Measurements from ENCODE around the gene ZYG11A.

ZYG11A gene

GRCh38 chr1:52904927-52905698 lies 62.6 kb downstream of the ZYG11A start:
- Mint-ChIP-seq H3K9me3 (no peaks in the 10 kb centered on the region), H3K27me3 (ENCODE audit: low read depth, poor library complexity) (peaks cover 7% of the 10 kb centered on the region), H3K36me3 (ENCODE audit: low read depth) (no peaks in the 10 kb centered on the region), H3K4me1 (peaks cover 21% of the 10 kb centered on the region), H3K27ac (no peak overlapping the region), H3K4me3 (no peak overlapping the region)
- TF ChIP-seq CTCF (IDR thresholded peaks at IDR 0.05): peak; percentile 44
- peak; percentile 29 for DNase-seq

DNA sequence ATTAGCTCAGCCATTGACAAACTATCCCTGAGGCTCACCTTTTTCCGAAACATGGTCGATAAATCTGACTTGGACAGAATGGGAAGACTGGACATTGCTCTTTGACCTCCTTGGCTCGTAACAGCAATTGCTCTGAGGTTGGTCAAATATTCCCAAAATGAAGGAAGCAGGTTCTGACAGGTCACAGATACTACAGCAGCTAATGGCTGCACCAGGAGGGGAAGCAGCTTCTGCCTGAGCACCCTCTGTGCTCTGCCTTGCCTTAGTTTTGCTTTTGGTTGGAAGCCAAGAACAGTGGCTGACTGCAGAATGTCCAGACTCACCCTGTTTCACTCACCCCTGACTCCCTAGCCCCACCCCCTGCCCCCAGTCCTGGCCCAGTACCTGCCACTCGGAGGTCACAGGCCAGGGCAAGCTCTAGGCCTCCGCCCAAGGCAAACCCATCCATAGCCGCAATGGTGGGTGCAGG lies 63.6 kb downstream of the ZYG11A start:
- H3K27me3 Mint-ChIP-seq (ENCODE audit: low read depth, poor library complexity): peaks cover 7% of the 10 kb centered on the region
- no peaks in the 10 kb centered on the region for H3K36me3 Mint-ChIP-seq (ENCODE audit: low read depth)
- TF ChIP-seq CTCF (IDR thresholded peaks at IDR 0.05): no peak
- peaks cover 14% of the 10 kb centered on the region for H3K4me1 Mint-ChIP-seq
- no peak overlapping the region for H3K27ac Mint-ChIP-seq
- no peak for DNase-seq
- no peak overlapping the region for H3K4me3 Mint-ChIP-seq
- no peaks in the 10 kb centered on the region for H3K9me3 Mint-ChIP-seq

DNA sequence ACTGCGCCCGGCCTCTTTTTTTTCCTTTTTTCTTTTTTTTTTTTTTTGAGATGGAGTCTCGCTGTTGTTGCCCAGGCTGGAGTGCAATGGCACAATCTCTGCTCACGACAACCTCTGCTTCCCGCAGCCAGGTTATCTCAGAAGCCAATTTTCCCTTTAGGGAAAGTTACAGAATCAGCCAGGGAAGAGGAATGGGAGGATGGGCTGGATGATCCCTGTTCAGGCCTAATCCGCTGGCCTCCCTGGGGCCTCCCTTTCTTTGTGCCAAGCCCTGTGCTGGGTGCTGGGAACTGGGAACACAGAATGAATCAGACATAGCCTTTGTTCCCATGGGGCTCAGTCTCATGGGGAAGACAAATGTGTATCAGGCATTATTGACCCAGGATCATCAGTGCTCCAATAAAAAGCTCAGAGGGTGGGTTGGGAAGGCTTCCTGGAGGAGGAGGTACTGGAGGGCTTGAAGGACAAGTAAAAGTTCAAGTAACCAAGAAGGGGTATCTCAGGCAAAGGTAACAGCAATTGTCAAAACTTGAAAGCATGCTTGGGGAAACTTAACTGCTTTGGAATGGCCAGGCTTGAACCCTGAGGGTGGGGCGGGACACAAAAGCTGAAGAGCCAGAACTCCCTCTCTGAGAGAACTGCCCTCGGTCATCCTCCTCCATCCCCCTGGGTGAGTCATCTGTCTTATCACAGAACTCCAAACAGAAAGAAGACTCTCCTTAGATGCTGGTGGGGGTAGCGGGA lies 64.7 kb downstream of the ZYG11A start:
- peaks cover 7% of the 10 kb centered on the region for H3K27me3 Mint-ChIP-seq (ENCODE audit: low read depth, poor library complexity)
- DNase-seq: no peak
- H3K9me3 Mint-ChIP-seq: no peaks in the 10 kb centered on the region
- H3K4me1 Mint-ChIP-seq: peaks cover 14% of the 10 kb centered on the region
- TF ChIP-seq CTCF (IDR thresholded peaks at IDR 0.05): no peak
- H3K27ac Mint-ChIP-seq: no peak overlapping the region
- H3K36me3 Mint-ChIP-seq (ENCODE audit: low read depth): no peaks in the 10 kb centered on the region
- no peak overlapping the region for H3K4me3 Mint-ChIP-seq

GRCh38 chr1:52907812-52908153 lies 65.2 kb downstream of the ZYG11A start:
- Mint-ChIP-seq H3K36me3 (ENCODE audit: low read depth) (no peaks in the 10 kb centered on the region), H3K27me3 (ENCODE audit: low read depth, poor library complexity) (peaks cover 7% of the 10 kb centered on the region), H3K4me1 (peaks cover 14% of the 10 kb centered on the region), H3K27ac (no peak overlapping the region), H3K9me3 (no peaks in the 10 kb centered on the region), H3K4me3 (no peak overlapping the region)
- DNase-seq: no peak
- no peak for TF ChIP-seq CTCF (IDR thresholded peaks at IDR 0.05)

DNA sequence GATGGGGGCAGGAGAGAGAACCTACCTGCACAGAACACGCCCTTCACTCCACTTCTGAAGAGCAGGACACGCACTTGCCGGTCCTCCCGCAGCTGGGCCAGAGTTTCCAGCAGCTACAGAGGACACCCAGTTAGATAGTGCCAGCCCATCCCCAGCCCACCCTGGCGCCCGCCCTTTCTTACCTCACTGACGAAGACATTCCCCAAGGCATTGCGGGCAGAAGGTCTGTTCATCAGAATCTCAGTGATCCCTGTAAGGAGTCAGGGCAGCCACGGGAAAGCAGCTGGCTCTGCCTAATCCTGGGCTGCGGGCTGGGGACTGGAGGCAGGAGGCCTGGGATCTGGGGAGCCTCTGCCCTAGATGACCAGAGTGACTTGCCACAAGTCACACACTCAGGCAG lies 69.0 kb downstream of the ZYG11A start:
- Mint-ChIP-seq H3K4me1 (no peaks in the 10 kb centered on the region), H3K4me3 (no peak overlapping the region), H3K27ac (no peak overlapping the region), H3K36me3 (ENCODE audit: low read depth) (no peaks in the 10 kb centered on the region), H3K27me3 (ENCODE audit: low read depth, poor library complexity) (peaks cover 7% of the 10 kb centered on the region), H3K9me3 (no peaks in the 10 kb centered on the region)
- TF ChIP-seq CTCF (IDR thresholded peaks at IDR 0.05): no peak
- DNase-seq: no peak
